K562 (cell line): ENCODE results near the gene SAMD9.

Experiments used
- FOXK2 ChIP-seq, 2 experiments: fragments of 450-650 bp; IDR thresholded peaks in 1 of 2; conservative IDR thresholded peaks in 1 of 2; 2 replicates each; pipeline ENCODE4 v1.6.1; 2016; ENCODE audit warnings: low read depth in 2 of 2, mild to moderate bottlenecking in 1 of 2
- NRF1 ChIP-seq, 2 experiments: fragments of 450-650 bp; IDR thresholded peaks in 1 of 2; conservative IDR thresholded peaks in 1 of 2; 2 replicates each; pipeline ENCODE4 v1.6.1; 2014; ENCODE audit warnings: mild to moderate bottlenecking in 2 of 2
- PHB ChIP-seq: fragments of 250-450 bp; sonication (Bioruptor Pico); IDR thresholded peaks from 2 replicates; pipeline ENCODE4 v1.5.0; 2021
- SMARCB1 ChIP-seq: IDR thresholded peaks from 2 replicates; pipeline ENCODE4 v1.6.1; 2011; ENCODE audit warnings: improper control_type of control experiment, low read depth; ENCODE audit not compliant: insufficient read length
- SNRNP70 ChIP-seq: fragments of 200-400 bp; formaldehyde crosslinking; optimal IDR thresholded peaks from 2 replicates; pipeline ENCODE3; 2017; ENCODE audit warnings: low read depth, low read length
- TF ChIP-seq, protein P1 (sequence below), 3 experiments: IDR thresholded peaks in 2 of 3; conservative IDR thresholded peaks in 1 of 3; 2 replicates each; pipeline ENCODE4 v1.5.1; 2011 to 2012; ENCODE audit warnings: low read length in 3 of 3, mild to moderate bottlenecking in 3 of 3, control low read depth in 2 of 3, improper control_type of control experiment in 1 of 3, inconsistent platforms in 1 of 3, low read depth in 1 of 3, mixed read lengths in 1 of 3, moderate library complexity in 1 of 3; ENCODE audit not compliant: insufficient read depth in 2 of 3
- TF ChIP-seq, protein P2 (sequence below): fragments of 450-650 bp; IDR thresholded peaks from 2 replicates; pipeline ENCODE4 v1.6.1; 2016; ENCODE audit warnings: antibody characterized with exemption
- TF ChIP-seq, protein P3 (sequence below): sonication (generic); formaldehyde crosslinking; IDR thresholded peaks from 2 replicates; pipeline ENCODE4 v1.9.0; 2022; ENCODE audit warnings: mild to moderate bottlenecking, missing genetic modification reagents

DNA sequence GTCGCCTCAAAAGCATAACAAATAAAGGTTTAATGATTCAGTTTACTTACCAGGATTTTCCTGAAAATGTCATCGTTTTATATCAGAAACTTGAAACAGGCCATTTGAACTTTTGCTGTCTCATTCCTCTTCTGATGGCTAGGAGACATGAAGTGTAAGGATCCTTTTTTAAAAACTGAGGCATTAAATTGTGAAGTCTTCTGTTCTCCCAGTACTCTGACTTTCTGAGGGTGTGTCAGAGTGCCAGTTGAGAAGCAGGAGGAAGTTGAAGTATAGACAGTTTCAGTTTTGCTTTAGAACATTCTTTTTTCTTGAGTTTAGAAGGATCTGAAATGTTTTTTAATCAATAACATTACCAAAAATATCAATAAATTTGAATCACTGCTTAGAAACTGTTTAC lies 30.4 kb upstream of the SAMD9 start, which contains the start of gene SAMD9L:
- TF ChIP-seq SNRNP70 (no peak), PHB (no peak), FOXK2 (conservative IDR thresholded peaks at IDR 0.05 in 1 of 2, IDR thresholded peaks at IDR 0.05 in 1 of 2; ENCODE audit: low read depth in 2 of 2) (no peak), NRF1 (conservative IDR thresholded peaks at IDR 0.05 in 1 of 2, IDR thresholded peaks at IDR 0.05 in 1 of 2) (no peak), SMARCB1 (no peak)
- TF ChIP-seq, protein P1, sequence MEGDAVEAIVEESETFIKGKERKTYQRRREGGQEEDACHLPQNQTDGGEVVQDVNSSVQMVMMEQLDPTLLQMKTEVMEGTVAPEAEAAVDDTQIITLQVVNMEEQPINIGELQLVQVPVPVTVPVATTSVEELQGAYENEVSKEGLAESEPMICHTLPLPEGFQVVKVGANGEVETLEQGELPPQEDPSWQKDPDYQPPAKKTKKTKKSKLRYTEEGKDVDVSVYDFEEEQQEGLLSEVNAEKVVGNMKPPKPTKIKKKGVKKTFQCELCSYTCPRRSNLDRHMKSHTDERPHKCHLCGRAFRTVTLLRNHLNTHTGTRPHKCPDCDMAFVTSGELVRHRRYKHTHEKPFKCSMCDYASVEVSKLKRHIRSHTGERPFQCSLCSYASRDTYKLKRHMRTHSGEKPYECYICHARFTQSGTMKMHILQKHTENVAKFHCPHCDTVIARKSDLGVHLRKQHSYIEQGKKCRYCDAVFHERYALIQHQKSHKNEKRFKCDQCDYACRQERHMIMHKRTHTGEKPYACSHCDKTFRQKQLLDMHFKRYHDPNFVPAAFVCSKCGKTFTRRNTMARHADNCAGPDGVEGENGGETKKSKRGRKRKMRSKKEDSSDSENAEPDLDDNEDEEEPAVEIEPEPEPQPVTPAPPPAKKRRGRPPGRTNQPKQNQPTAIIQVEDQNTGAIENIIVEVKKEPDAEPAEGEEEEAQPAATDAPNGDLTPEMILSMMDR (IDR thresholded peaks at IDR 0.05 in 2 of 3, conservative IDR thresholded peaks at IDR 0.05 in 1 of 3; ENCODE audit: insufficient read depth in 2 of 3, low read depth in 1 of 3, low read length in 3 of 3): no peak
- TF ChIP-seq, protein P2, sequence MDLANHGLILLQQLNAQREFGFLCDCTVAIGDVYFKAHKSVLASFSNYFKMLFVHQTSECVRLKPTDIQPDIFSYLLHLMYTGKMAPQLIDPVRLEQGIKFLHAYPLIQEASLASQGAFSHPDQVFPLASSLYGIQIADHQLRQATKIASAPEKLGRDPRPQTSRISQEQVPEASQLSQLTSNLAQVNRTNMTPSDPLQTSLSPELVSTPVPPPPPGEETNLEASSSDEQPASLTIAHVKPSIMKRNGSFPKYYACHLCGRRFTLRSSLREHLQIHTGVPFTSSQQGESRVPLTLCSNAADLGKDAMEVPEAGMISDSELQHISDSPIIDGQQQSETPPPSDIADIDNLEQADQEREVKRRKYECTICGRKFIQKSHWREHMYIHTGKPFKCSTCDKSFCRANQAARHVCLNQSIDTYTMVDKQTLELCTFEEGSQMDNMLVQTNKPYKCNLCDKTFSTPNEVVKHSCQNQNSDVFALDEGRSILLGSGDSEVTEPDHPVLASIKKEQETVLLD: no peak
- TF ChIP-seq, protein P3, sequence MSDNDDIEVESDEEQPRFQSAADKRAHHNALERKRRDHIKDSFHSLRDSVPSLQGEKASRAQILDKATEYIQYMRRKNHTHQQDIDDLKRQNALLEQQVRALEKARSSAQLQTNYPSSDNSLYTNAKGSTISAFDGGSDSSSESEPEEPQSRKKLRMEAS (CRISPR knock-in tag): no peak
